ENCODE measurements around the gene MOCS3. TPM values are rescaled to one million over a fixed set of nuclear protein-coding genes. Genes with fewer than 3 reads are reported as not detected.

MOCS3 gene
- total and polyA plus RNA-seq, 2 of the 13 experiments (the other 11 are each of a cell fraction or from before 2014, with no cell fraction given) = 3.7 to 8.4 TPM

DNA sequence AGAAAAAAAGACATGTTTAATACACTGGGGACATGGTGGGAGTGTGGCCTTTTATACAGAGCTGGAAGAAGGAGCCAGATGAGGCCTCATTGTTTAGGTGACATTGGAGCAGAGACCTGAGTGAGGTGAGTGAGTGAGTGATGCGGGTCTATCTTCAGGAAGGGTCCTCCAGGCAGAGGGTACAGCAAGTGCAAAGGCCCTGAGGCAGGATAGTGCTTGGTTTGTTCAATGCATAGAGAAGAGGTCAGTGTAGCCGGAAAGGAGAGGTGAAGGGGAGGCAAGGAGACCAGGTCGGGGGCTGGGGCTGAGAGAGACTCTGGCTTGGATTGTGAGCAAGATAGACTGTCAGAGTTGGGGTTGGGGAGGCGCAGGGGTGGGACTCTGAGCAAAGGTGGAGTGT, 40.7 kb downstream of the MOCS3 start:
- H3K4me3 ChIP-seq (replicated peaks in 1 of 3; ENCODE audit: insufficient read depth in 1 of 3, low read depth in 2 of 3, low read length in 3 of 3) = no peak overlapping the region
- H3K9ac ChIP-seq (ENCODE audit: insufficient read depth, low read depth, low read length) = no peak overlapping the region
- in situ Hi-C loops (cut with HindIII; ENCODE audit: extremely low pct_ligation_motif_present, low pct_unique_long_range_greater_than_20kb) (loop anchor here (25.0 kb wide), 2 partner anchors 588 to 1088 kb away; no protein-coding TSS in a partner anchor), intact Hi-C loops (cut with micrococcal nuclease; ENCODE audit: unreplicated experiment) (no loop called here)
- no peaks in the 10 kb centered on the region for H3K9me3 ChIP-seq (ENCODE audit: low read length)
- no peak for ATAC-seq
- CTCF ChIA-PET (ENCODE audit: low intra/inter-chr PET ratio, low total read pairs) = no interaction called here
- no peaks in the 10 kb centered on the region for H3K79me2 ChIP-seq (ENCODE audit: insufficient read depth, low read length)
- DNase-seq (ENCODE audit: low spot score) = no peak
- no peaks in the 10 kb centered on the region for H3K36me3 ChIP-seq (replicated peaks in 1 of 2; ENCODE audit: control insufficient read depth in 1 of 2, insufficient read depth in 2 of 2, low read length in 2 of 2)
- no peak overlapping the region for H3K27ac ChIP-seq (ENCODE audit: extremely low read length, insufficient read depth, low read length)
- no TSS peak for BruUV-seq (replicated peaks)
- no peak overlapping the region for H2AFZ ChIP-seq (ENCODE audit: low read length)
- FAIRE-seq = no peak
- peaks cover 9 to 66% of the 10 kb centered on the region in 2 experiments; a peak in 4 of 5 replicates for H3K27me3 ChIP-seq (ENCODE audit: control insufficient read depth in 1 of 2, insufficient read depth in 2 of 2, low read length in 2 of 2)
- POLR2A ChIA-PET = no interaction called here
- H4K20me1 ChIP-seq (ENCODE audit: insufficient read depth, low read length) = no peaks in the 10 kb centered on the region
- no peaks in the 10 kb centered on the region for H3K4me1 ChIP-seq (ENCODE audit: insufficient read depth, low read length)
- TF ChIP-seq ZNF160 (CRISPR knock-in tag; IDR thresholded peaks at IDR 0.05) = no peak
- 0 out of 2 replicates have a peak, but pooled peaks have one; percentile 56 for TF ChIP-seq EZH2 (conservative IDR thresholded peaks at IDR 0.05; ENCODE audit: low read depth, low read length)
- WGBS (ENCODE audit: low lambda C conversion rate) = 25% methylated on average over 4 of the region's 4 CpGs
- no peak overlapping the region for H3K4me2 ChIP-seq (ENCODE audit: low read depth, low read length)

DNA sequence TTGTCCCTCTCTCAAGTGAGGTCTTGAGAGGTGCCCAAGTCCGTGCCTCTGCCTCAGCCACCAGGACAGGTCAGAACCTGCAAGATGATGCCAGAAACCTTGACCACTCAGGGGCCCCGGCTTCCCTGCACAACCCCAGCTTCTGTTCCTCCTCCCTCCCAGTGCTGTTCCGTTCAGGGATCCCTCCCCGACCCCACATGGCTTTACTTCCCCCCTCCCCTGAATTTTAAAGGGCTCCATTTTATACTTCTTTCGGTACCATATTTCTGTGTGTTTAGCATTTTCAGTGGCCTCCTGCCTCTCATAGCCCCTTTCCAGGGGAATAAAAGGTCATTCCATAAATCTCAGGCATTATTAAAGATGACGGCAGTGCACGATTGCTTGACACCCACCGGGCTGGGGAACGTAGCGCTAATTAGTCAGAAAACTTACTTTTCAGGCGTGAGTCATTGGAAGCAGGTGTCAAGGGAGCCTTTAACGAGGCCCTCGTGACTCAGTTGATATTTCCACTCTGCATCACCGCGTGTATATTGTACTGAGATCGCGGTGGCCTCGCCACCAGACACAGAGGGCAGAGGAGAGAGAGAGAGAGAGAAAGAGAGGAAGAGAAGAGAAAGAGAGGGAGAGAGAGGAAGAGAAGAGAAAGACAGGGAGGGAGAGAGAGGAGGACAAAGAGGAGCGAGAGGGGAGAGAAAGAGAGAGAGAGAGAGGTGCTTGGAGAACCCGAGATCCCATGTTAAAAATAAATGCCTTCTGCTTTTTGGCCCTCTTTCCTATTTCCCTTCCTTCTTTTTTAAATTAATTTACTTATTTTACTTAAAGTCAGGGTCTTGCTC, 43.0 kb downstream of the MOCS3 start:
- no peak overlapping the region for H3K9ac ChIP-seq (ENCODE audit: insufficient read depth, low read depth, low read length)
- ATAC-seq (no peak), FAIRE-seq (no peak), DNase-seq (ENCODE audit: low spot score) (no peak)
- 21% methylated on average over 20 of the region's 20 CpGs for WGBS (ENCODE audit: low lambda C conversion rate)
- H2AFZ ChIP-seq (ENCODE audit: low read length) = no peak overlapping the region
- H3K9me3 ChIP-seq (ENCODE audit: low read length) = no peaks in the 10 kb centered on the region
- H3K27me3 ChIP-seq (ENCODE audit: control insufficient read depth in 1 of 2, insufficient read depth in 2 of 2, low read length in 2 of 2) = peaks cover 9 to 72% of the 10 kb centered on the region in 2 experiments
- BruUV-seq (replicated peaks) = no TSS peak
- ChIA-PET CTCF (ENCODE audit: low intra/inter-chr PET ratio, low total read pairs) (no interaction called here), POLR2A (no interaction called here)
- no peaks in the 10 kb centered on the region for H4K20me1 ChIP-seq (ENCODE audit: insufficient read depth, low read length)
- in situ Hi-C loops (cut with HindIII; ENCODE audit: extremely low pct_ligation_motif_present, low pct_unique_long_range_greater_than_20kb) = no loop called here
- H3K79me2 ChIP-seq (ENCODE audit: insufficient read depth, low read length) = no peaks in the 10 kb centered on the region
- no peak overlapping the region for H3K4me2 ChIP-seq (ENCODE audit: low read depth, low read length)
- no peaks in the 10 kb centered on the region for H3K36me3 ChIP-seq (replicated peaks in 1 of 2; ENCODE audit: control insufficient read depth in 1 of 2, insufficient read depth in 2 of 2, low read length in 2 of 2)
- intact Hi-C loops (cut with micrococcal nuclease; ENCODE audit: unreplicated experiment) = no loop called here
- H3K27ac ChIP-seq (ENCODE audit: extremely low read length, insufficient read depth, low read length) = no peak overlapping the region
- H3K4me1 ChIP-seq (ENCODE audit: insufficient read depth, low read length) = no peaks in the 10 kb centered on the region
- no peak overlapping the region for H3K4me3 ChIP-seq (replicated peaks in 1 of 3; ENCODE audit: insufficient read depth in 1 of 3, low read depth in 2 of 3, low read length in 3 of 3)
- TF ChIP-seq KLF13 (CRISPR knock-in tag; IDR thresholded peaks at IDR 0.05) (no peak), ZSCAN22 (CRISPR knock-in tag; IDR thresholded peaks at IDR 0.05) (no peak), ZFP36 (IDR thresholded peaks at IDR 0.05; ENCODE audit: borderline replicate concordance, low read depth, low read length, partially characterized antibody) (no peak), HOXA5 (CRISPR knock-in tag; IDR thresholded peaks at IDR 0.05) (no peak), ZNF550 (CRISPR knock-in tag; IDR thresholded peaks at IDR 0.05; ENCODE audit: borderline replicate concordance) (no peak), CBFB (CRISPR knock-in tag; IDR thresholded peaks at IDR 0.05) (no peak), JUND (CRISPR knock-in tag; IDR thresholded peaks at IDR 0.05) (no peak), MED1 (CRISPR knock-in tag; IDR thresholded peaks at IDR 0.05) (no peak), PAX8 (CRISPR knock-in tag; IDR thresholded peaks at IDR 0.05; ENCODE audit: borderline replicate concordance) (no peak), ZNF225 (CRISPR knock-in tag; IDR thresholded peaks at IDR 0.05) (no peak), SMYD3 (CRISPR knock-in tag; IDR thresholded peaks at IDR 0.05) (no peak), JARID2 (CRISPR knock-in tag; IDR thresholded peaks at IDR 0.05; ENCODE audit: insufficient replicate concordance) (no peak)
- TF ChIP-seq, protein P1, sequence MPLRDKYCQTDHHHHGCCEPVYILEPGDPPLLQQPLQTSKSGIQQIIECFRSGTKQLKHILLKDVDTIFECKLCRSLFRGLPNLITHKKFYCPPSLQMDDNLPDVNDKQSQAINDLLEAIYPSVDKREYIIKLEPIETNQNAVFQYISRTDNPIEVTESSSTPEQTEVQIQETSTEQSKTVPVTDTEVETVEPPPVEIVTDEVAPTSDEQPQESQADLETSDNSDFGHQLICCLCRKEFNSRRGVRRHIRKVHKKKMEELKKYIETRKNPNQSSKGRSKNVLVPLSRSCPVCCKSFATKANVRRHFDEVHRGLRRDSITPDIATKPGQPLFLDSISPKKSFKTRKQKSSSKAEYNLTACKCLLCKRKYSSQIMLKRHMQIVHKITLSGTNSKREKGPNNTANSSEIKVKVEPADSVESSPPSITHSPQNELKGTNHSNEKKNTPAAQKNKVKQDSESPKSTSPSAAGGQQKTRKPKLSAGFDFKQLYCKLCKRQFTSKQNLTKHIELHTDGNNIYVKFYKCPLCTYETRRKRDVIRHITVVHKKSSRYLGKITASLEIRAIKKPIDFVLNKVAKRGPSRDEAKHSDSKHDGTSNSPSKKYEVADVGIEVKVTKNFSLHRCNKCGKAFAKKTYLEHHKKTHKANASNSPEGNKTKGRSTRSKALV (CRISPR knock-in tag; IDR thresholded peaks at IDR 0.05) = no peak
- TF ChIP-seq, protein P2, sequence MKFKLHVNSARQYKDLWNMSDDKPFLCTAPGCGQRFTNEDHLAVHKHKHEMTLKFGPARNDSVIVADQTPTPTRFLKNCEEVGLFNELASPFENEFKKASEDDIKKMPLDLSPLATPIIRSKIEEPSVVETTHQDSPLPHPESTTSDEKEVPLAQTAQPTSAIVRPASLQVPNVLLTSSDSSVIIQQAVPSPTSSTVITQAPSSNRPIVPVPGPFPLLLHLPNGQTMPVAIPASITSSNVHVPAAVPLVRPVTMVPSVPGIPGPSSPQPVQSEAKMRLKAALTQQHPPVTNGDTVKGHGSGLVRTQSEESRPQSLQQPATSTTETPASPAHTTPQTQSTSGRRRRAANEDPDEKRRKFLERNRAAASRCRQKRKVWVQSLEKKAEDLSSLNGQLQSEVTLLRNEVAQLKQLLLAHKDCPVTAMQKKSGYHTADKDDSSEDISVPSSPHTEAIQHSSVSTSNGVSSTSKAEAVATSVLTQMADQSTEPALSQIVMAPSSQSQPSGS (CRISPR knock-in tag; IDR thresholded peaks at IDR 0.05) = no peak

Data from HepG2 (cell line).